Naive B cell (primary cell): Measurements from ENCODE around the gene TCHP. TPM values are rescaled to one million over a fixed set of nuclear protein-coding genes. Genes with fewer than 3 reads are reported as not detected.

Experiments used
- ATAC-seq, 2 donors: fragments of 150-1000 bp; cut with Tn5 transposase; 2 replicates each; pipeline ENCODE4 v1.10.0; 2021; ENCODE audit warnings: low read depth in 2 of 2, mild to moderate bottlenecking in 2 of 2, moderate library complexity in 2 of 2
- DNase-seq: peaks from one replicate; pipeline ENCODE4 v3.0.0; 2022
- H3K27ac Mint-ChIP-seq, 6 donors: one replicate each; pipeline ENCODE4 v1.8.0; 2020 to 2022; ENCODE audit warnings: mild to moderate bottlenecking in 6 of 6, mixed read lengths in 6 of 6, moderate library complexity in 5 of 6, inconsistent platforms in 2 of 6
- H3K27me3 Mint-ChIP-seq, 3 donors: one replicate each; pipeline ENCODE4 v1.8.0; 2021 to 2022; ENCODE audit warnings: mixed read lengths in 3 of 3, mild to moderate bottlenecking in 1 of 3
- H3K36me3 Mint-ChIP-seq, 2 donors: one replicate each; pipeline ENCODE4 v1.8.0; 2020 to 2022; ENCODE audit warnings: mixed read lengths in 2 of 2, inconsistent platforms in 1 of 2, mild to moderate bottlenecking in 1 of 2
- H3K4me1 Mint-ChIP-seq, 3 donors: one replicate each; pipeline ENCODE4 v1.8.0; 2020 to 2022; ENCODE audit warnings: mixed read lengths in 3 of 3, inconsistent platforms in 1 of 3, mild to moderate bottlenecking in 1 of 3, moderate library complexity in 1 of 3
- H3K4me3 Mint-ChIP-seq, 8 donors: one replicate each; pipeline ENCODE4 v1.8.0; 2020 to 2022; ENCODE audit warnings: mild to moderate bottlenecking in 8 of 8, mixed read lengths in 8 of 8, moderate library complexity in 8 of 8, inconsistent platforms in 2 of 8
- H3K9me3 Mint-ChIP-seq, 7 donors: one replicate each; pipeline ENCODE4 v1.8.0; 2020 to 2022; ENCODE audit warnings: mixed read lengths in 7 of 7, mild to moderate bottlenecking in 5 of 7, inconsistent platforms in 2 of 7, moderate library complexity in 1 of 7
- polyA plus RNA-seq, 6 donors: library from polyadenylated mRNA; unstranded; fragments of 300-500 nt; fragmentation: Illumina TruSeq; gene quantifications; one replicate each; pipeline ENCODE4 v1.2.3, GENCODE V29; 2021; ENCODE audit warnings: low read depth in 6 of 6

The TCHP gene
- polyA plus RNA-seq, 6 donors from 2014 or later, result 5.6 to 10.3 (median 6.4) TPM

- peaks cover 26 to 34% (median 30%) of the 10 kb centered on the region in 3 donors for H3K4me1 Mint-ChIP-seq
- H3K4me3 Mint-ChIP-seq, result no peak overlapping the region
- DNase-seq, result no peak
- no peaks in the 10 kb centered on the region for H3K9me3 Mint-ChIP-seq
- peak overlapping the region in 5 of 6 donors; percentile 9 to 85 (median 69) for H3K27ac Mint-ChIP-seq
- H3K27me3 Mint-ChIP-seq, result no peaks in the 10 kb centered on the region
- no peak for ATAC-seq
- H3K36me3 Mint-ChIP-seq, result peaks cover 19 to 21% of the 10 kb centered on the region in 2 donors
Measured at GRCh38 chr12:109951751-109952150, 51.7 kb downstream of the TCHP start.

DNA sequence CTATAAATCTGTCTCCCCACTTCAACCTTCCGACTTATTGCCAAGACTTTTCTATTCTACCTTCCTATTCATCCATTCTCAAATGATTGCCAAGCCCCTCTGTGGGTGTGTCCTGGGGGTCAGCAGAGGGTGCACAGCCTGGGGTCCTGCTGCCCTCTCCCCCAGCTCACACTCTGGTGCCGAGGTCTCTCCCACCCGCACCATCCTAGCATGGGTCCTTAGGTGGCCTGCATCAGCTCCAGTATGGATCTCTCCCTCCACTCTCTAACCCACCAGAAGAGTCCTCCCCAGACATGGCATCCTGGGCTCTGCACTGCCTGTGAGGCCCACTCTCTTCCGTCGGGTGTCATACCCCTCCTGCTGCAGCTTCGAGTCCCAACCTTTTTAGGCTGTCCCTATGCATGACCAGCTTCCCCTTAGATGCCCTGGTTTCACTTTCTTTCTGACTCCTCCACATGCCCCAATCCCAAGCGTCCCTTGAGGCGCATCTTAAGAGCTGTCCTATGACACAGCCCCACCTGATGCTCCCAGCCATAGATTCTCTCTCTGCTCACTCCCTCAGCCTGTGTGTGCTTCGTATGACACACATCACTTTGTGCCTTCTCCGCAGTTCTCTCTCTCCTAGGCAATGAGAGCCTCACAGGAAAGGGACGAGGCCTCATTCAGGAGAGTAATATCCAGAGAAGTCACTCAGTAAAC is 52.2 kb downstream of the TCHP start:
- ATAC-seq (peak; percentile 67), DNase-seq (no peak)
- H3K27me3 Mint-ChIP-seq, result no peaks in the 10 kb centered on the region
- peaks cover 14 to 17% of the 10 kb centered on the region in 2 donors for H3K36me3 Mint-ChIP-seq
- H3K9me3 Mint-ChIP-seq, result no peaks in the 10 kb centered on the region
- H3K4me1 Mint-ChIP-seq, result peaks cover 20 to 28% (median 25%) of the 10 kb centered on the region in 3 donors
- H3K27ac Mint-ChIP-seq, result peak overlapping the region; percentile 13 to 92 (median 80)
- H3K4me3 Mint-ChIP-seq, result peak overlapping the region in 1 of 8 donors; percentile 35

DNA sequence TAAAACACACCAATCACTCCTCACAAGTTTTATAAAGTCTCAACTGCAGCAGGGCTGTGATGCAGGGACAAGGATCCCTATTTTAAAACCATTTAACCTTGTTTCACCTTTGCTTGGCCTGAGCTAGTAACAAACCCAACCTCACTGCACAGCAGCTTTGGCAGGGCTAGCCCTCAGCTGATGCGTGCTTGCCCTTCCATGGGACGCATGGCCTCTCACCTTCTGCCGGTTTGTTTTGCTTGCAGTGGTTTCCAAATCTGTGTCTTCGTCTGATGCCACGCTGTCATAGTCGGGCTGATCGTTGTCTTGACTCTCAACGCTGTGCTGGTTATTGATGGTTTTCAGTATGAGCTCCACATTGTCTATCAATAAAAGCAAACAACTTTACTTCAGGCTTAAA is 52.8 kb downstream of the TCHP start:
- no peak for DNase-seq
- peaks cover 16 to 23% (median 19%) of the 10 kb centered on the region in 3 donors for H3K4me1 Mint-ChIP-seq
- peak overlapping the region in 3 of 6 donors; percentile 42 to 92 (median 74) for H3K27ac Mint-ChIP-seq
- no peaks in the 10 kb centered on the region for H3K27me3 Mint-ChIP-seq
- ATAC-seq, result no peak
- no peak overlapping the region for H3K4me3 Mint-ChIP-seq
- H3K36me3 Mint-ChIP-seq, result peaks cover 10 to 17% of the 10 kb centered on the region in 2 donors
- H3K9me3 Mint-ChIP-seq, result no peaks in the 10 kb centered on the region

DNA sequence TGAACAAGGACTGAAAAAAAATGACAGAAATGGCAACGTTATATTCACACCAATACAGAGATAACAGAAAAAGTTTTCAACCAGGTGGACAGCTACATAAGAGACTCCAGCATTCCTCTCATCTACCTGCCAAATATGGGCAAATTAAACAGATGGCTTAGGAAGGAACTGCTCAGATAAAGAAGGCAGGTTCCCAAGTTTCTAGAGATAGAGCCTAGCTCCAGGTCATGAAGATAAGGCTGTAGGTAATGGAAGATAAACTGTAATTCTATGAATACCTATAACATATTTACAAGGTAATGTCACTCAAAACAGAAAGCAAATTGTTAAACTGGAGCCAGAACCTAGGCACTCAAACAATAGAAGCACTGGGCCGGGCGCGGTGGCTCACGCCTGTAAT is 53.6 kb downstream of the TCHP start:
- H3K9me3 Mint-ChIP-seq, result no peaks in the 10 kb centered on the region
- ATAC-seq (no peak), DNase-seq (no peak)
- peaks cover 8 to 17% of the 10 kb centered on the region in 2 donors for H3K36me3 Mint-ChIP-seq
- H3K27ac Mint-ChIP-seq, result peak overlapping the region in 3 of 6 donors; percentile 30 to 60 (median 42)
- H3K27me3 Mint-ChIP-seq, result no peaks in the 10 kb centered on the region
- H3K4me3 Mint-ChIP-seq, result no peak overlapping the region
- peaks cover 11 to 16% (median 15%) of the 10 kb centered on the region in 3 donors for H3K4me1 Mint-ChIP-seq

DNA sequence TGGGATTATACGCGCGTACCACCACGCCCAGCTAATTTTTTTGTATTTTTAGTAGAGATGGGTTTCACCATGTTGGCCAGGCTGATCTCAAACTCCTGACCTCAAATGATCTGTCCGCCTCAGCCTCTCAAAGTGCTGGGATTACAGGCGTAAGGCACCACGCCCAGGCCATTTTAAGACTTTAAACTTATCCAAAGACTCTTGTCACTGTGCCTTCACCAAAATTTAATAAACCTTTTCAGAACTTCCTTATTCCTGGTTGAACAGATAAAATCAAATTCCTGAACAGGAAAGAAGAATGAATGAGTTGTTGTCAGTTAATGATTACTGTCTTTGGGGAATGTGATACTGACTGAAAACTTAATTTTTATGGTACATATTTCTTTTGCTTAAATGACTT is 58.3 kb downstream of the TCHP start:
- DNase-seq (no peak), ATAC-seq (no peak)
- peaks cover 3 to 8% of the 10 kb centered on the region in 2 donors for H3K36me3 Mint-ChIP-seq
- no peak overlapping the region for H3K4me3 Mint-ChIP-seq
- no peaks in the 10 kb centered on the region for H3K9me3 Mint-ChIP-seq
- H3K4me1 Mint-ChIP-seq, result peaks cover 1 to 2% (median 2%) of the 10 kb centered on the region in 3 donors
- no peak overlapping the region for H3K27ac Mint-ChIP-seq
- H3K27me3 Mint-ChIP-seq, result no peaks in the 10 kb centered on the region

DNA sequence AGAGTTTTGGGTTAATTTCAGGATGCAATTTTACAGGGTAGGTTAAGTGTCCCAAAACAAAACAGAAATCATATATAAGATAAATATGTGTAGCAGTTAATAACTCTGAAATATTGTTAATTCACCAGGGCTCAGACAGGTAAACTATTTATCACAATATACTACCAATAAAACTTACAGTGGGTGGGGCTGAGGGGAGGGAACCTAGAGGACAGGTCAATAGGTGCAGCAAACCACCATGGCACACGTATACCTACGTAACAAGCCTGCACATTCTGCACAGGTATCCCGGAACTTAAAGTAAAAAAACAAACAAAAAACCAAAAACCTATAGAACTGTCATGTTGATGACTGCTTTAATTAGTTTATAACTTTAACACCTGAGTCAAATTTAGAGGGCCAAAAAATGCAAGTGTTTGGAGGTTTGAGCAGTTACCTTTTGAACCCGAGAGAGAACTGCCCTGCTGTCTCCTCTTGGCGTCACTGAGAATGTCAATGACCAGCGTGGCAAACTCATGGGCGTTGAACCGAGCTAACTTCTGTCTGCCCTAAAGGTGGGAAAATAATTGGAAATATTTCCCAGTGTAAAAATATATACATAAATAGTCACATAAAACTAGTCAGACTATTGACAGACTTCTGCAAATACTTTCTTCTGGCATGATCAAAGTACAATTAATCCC is 59.5 kb downstream of the TCHP start:
- H3K27ac Mint-ChIP-seq, result no peak overlapping the region
- H3K4me1 Mint-ChIP-seq, result peaks cover 0 to 8% (median 0%) of the 10 kb centered on the region in 3 donors
- no peak overlapping the region for H3K4me3 Mint-ChIP-seq
- ATAC-seq (no peak), DNase-seq (no peak)
- H3K36me3 Mint-ChIP-seq, result peaks cover 14 to 15% of the 10 kb centered on the region in 2 donors
- no peaks in the 10 kb centered on the region for H3K9me3 Mint-ChIP-seq
- H3K27me3 Mint-ChIP-seq, result no peaks in the 10 kb centered on the region

GRCh38 chr12:109961201-109961600 is 61.1 kb downstream of the TCHP start:
- Mint-ChIP-seq H3K27ac (peak overlapping the region in 2 of 6 donors; percentile 35 to 52), H3K27me3 (no peaks in the 10 kb centered on the region), H3K36me3 (peaks cover 18 to 21% of the 10 kb centered on the region in 2 donors), H3K4me3 (no peak overlapping the region), H3K9me3 (no peaks in the 10 kb centered on the region), H3K4me1 (peaks cover 0 to 9% (median 0%) of the 10 kb centered on the region in 3 donors)
- DNase-seq (no peak), ATAC-seq (no peak)

GRCh38 chr12:109961612-109962011 is 61.5 kb downstream of the TCHP start:
- Mint-ChIP-seq H3K4me3 (no peak overlapping the region), H3K4me1 (peaks cover 0 to 9% (median 3%) of the 10 kb centered on the region in 3 donors), H3K9me3 (no peaks in the 10 kb centered on the region), H3K36me3 (peaks cover 18 to 21% of the 10 kb centered on the region in 2 donors), H3K27ac (peak overlapping the region in 1 of 6 donors; percentile 35), H3K27me3 (no peaks in the 10 kb centered on the region)
- DNase-seq (no peak), ATAC-seq (no peak)

DNA sequence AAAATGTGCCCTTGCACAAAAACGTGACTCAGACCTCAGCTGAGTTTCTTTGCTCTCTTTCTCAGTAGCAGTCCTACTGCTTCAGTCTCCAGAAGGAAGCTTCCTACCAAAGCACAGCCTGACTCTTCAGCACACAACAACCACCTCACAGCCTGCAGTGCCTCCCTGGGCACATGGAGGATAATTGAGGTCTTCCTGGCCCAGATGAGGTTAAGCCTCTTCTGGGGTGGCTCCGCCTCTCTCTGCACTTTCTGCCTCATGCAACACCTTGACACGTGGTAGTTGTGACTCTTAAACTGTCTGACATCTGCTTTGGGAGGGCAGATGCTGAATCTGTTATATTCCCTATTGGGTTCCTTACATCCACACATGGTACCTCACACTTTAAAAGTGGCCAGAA is 62.3 kb downstream of the TCHP start:
- peak overlapping the region in 1 of 6 donors; percentile 30 for H3K27ac Mint-ChIP-seq
- no peak overlapping the region for H3K4me3 Mint-ChIP-seq
- H3K27me3 Mint-ChIP-seq, result no peaks in the 10 kb centered on the region
- H3K36me3 Mint-ChIP-seq, result peaks cover 18 to 21% of the 10 kb centered on the region in 2 donors
- H3K9me3 Mint-ChIP-seq, result no peaks in the 10 kb centered on the region
- H3K4me1 Mint-ChIP-seq, result peaks cover 0 to 9% (median 3%) of the 10 kb centered on the region in 3 donors
- ATAC-seq (no peak), DNase-seq (no peak)

DNA sequence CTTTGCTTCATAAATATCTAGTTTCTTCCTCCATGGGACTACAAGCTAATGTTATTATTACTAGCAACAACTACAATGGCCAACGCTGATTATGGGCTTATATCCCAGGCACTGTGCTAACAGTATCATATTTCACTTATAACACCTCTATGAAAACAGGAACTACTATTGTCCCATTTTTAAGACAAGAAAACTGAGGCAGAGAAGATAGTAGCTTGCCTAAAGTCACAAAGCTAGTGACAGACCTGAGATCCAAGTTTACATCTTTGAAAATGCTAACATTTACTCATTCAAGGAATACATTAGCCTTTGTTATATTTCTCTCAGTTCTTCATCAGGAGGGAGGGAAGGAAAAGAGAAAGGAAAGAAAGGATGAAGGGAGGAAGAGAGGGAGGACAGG is 63.3 kb downstream of the TCHP start:
- Mint-ChIP-seq H3K9me3 (no peaks in the 10 kb centered on the region), H3K27me3 (no peaks in the 10 kb centered on the region), H3K36me3 (peaks cover 18 to 21% of the 10 kb centered on the region in 2 donors), H3K4me1 (peaks cover 0 to 9% (median 3%) of the 10 kb centered on the region in 3 donors), H3K27ac (peak overlapping the region in 4 of 6 donors; percentile 38 to 93 (median 78)), H3K4me3 (no peak overlapping the region)
- ATAC-seq (no peak), DNase-seq (no peak)

GRCh38 chr12:109963743-109964429 is 63.8 kb downstream of the TCHP start:
- Mint-ChIP-seq H3K27ac (peak overlapping the region in 5 of 6 donors; percentile 29 to 93 (median 67)), H3K36me3 (peaks cover 17 to 18% of the 10 kb centered on the region in 2 donors)

GRCh38 chr12:109966546-109966945 is 66.5 kb downstream of the TCHP start:
- DNase-seq (no peak), ATAC-seq (no peak)
- H3K36me3 Mint-ChIP-seq, result peaks cover 17 to 26% of the 10 kb centered on the region in 2 donors

More at GRCh38 chr12:109963743-109964429, 63.8 kb downstream of the TCHP start:
- Mint-ChIP-seq H3K4me3 (no peak overlapping the region), H3K9me3 (no peaks in the 10 kb centered on the region), H3K4me1 (peaks cover 0 to 9% (median 3%) of the 10 kb centered on the region in 3 donors), H3K27me3 (no peaks in the 10 kb centered on the region)
- ATAC-seq (no peak), DNase-seq (no peak)

DNA sequence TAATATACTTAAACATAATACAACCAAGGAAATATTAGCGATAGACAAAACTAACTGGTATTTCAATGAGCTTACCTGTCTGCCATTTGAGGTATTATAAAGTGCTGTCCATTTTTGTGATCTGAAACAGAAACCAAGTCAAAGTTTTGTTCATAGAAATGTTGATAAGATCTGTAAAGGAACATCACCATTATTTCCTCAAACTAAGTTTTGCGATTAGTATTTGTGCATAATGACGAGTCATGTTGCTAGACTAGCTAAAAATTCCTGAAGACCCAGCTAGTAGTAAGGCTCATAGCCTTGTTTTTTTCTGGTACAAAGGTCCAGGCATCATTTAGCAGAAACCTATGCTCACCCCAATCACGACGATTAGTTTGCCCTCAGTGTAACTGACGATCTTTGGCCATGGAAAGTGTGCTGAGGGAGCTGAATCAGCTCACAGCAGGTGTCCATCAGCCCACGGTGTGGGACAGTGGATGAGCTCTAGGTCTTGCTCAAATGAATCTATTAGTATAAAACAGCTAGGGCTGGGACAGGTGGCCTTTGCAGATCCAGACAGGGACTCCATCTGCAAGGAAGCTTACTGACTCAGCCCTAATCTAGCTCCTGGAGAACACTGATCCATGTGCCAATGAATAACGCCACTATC is 67.4 kb downstream of the TCHP start:
- no peaks in the 10 kb centered on the region for H3K9me3 Mint-ChIP-seq
- DNase-seq (no peak), ATAC-seq (no peak)
- H3K27me3 Mint-ChIP-seq, result no peaks in the 10 kb centered on the region
- peak overlapping the region in 2 of 6 donors; percentile 36 to 44 for H3K27ac Mint-ChIP-seq
- peaks cover 17 to 26% of the 10 kb centered on the region in 2 donors for H3K36me3 Mint-ChIP-seq
- H3K4me1 Mint-ChIP-seq, result peaks cover 0 to 9% (median 3%) of the 10 kb centered on the region in 3 donors
- no peak overlapping the region for H3K4me3 Mint-ChIP-seq

More at GRCh38 chr12:109966546-109966945, 66.5 kb downstream of the TCHP start:
- Mint-ChIP-seq H3K27ac (peak overlapping the region in 1 of 6 donors; percentile 92), H3K4me1 (peaks cover 0 to 9% (median 3%) of the 10 kb centered on the region in 3 donors), H3K4me3 (no peak overlapping the region), H3K9me3 (no peaks in the 10 kb centered on the region), H3K27me3 (no peaks in the 10 kb centered on the region)
